HG02970 (cell line): ENCODE measurements around the gene RBMS1.

ENCODE experiments used
- ATAC-seq: cut with Tn5 transposase; IDR thresholded peaks from one replicate; pipeline ENCODE4 v1.9.1; 2021; ENCODE audit warnings: mild to moderate bottlenecking, moderate library complexity, moderate number of reproducible peaks; ENCODE audit not compliant: unreplicated experiment, low FRiP score

The RBMS1 gene

DNA sequence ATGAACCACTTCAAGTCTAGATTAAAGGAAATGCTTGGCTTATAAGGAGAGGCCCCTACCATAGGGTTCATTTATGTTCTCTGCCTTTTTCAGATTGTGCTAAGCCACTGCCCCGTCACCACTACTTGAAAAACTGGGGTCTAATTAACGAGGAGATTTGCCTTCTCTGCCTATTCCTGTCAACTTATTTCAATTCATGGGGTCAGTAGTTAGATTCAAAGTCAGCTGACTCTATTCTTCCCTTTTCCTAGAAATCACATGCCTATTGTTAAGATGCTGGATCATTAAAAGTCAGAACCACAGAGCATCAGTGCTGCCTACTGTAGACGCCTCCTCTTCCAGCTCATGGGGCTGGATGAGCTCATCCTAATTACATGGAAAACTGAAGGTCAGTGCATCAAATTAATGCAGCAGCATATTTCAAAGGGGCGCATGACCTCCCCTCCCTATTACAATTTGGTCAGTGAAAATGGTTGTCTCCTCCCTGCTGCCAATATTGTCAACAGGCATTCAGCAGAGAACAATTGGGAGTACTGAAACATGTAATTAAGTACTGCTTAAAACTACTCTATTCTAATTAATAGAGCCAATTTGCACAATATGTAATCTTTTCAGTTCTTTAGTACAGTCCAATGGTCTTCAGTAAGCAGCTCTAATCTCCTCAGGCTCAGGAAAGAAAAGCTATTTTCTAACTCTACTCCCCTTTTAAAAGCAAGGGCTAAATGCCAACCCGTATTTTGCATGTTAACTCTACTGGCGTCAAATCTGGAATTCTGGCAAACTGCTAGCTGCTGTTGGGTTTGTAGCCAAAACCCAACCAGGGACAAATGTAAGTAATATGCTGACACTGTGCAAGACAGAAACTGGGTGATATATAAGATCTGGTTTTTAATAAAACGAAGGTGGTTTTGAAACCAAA, 176.2 kb downstream of the RBMS1 start:
- ATAC-seq, result no peak

DNA sequence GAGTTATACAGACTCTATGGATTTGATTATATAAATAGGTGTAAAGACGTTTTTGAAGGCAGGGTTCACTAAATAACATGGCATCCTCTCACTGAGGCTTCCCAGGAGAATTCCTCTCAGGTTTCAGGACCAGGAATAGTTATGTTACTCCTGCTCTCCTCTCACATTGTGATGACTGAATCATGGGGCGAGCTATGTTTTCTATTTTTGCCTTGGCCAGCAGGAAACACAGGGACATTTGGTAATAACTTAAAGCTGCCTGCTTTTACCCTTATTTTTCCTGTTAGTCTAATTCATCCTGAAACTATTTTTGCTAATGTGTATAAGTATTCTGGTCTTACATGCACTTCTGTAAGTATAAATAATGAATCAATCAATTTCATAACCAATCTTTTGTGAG, 178.3 kb downstream of the RBMS1 start:
- no peak for ATAC-seq

DNA sequence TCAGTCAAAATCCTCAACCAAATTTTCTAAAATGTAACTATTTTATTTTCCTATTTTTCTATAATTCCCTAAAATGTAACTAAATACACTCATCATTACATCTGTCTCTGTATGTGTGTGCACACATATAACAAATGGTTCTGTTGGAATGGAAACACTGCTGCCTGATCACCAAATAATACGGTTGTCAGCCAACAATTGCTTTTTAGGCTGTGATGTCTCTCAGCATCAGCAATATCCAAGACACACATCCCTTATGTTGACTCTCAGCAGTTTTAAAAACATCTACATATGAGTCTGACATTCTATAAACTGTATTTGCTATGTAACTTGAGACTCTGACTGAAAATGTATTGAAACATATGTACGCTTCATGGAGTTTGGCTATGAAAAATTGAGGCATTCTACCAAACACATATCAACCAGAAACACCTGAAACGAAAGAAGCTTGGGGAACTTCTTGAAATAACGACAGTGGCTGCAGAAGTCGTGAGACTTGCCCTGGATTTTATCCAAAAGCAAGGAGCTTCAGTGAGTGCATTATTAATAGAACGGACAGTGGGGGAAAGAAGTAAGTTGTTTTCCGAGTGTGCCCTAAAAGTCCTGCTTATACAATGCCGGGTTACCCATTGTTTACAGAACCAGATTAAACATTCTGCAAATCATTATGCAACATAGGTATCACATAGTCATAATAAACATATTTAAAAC, 183.3 kb downstream of the RBMS1 start:
- no peak for ATAC-seq

DNA sequence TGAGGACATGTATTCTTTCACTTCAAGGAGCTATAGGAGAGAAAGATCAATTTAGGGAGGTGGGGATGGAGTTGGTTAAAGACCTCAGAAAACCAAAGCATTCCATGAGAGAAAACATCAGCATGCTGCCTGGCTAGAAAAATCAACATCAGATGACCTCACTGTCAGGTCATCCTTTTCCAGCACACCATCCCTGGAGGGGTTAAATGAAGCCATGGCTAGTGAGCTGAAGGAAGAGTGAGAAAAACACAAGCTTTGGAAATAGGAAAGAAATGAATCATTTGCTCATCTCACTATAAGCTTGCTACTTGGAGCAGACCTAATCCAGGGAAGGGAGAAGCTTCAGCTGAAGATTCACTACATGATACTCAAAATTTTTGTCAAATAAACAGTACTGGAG, 184.0 kb downstream of the RBMS1 start:
- ATAC-seq, result no peak

DNA sequence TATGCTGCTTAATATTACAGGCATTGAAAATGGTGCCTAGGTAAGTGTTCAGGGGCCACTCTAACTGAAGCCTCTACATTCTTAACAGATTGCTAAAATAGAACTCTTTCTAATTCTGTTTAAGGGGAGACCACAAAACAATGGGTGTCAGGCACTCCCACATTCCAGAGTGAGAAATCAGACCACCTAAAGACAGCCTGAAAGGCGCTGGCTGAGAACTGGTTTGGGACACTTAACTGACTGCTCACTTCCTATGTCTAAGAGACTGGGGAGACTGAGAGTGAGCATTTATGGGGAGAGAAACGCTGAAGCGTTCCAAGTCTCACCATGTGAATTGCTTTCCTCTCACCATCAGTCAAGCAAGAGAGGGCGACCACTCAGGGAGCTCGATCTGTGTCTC, 184.7 kb downstream of the RBMS1 start:
- ATAC-seq, result no peak

DNA sequence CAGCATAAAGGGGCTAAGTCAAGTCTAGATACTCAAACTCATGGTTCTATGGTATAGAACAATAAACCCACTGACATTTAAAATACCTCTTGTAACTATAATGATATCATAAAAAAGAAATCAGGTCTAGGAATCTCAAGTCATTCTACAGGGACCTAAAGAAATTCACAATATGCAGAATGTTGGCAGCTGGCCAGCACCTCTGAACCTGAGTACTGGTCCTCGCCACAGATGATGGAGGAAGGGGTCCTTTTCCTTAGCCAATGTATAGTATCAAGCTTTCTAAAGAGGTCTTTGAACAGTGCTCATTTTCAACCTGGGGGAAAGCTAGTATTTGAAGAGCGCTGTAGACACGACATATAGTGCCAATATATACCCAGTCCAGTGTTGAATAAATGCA, 185.1 kb downstream of the RBMS1 start:
- no peak for ATAC-seq

DNA sequence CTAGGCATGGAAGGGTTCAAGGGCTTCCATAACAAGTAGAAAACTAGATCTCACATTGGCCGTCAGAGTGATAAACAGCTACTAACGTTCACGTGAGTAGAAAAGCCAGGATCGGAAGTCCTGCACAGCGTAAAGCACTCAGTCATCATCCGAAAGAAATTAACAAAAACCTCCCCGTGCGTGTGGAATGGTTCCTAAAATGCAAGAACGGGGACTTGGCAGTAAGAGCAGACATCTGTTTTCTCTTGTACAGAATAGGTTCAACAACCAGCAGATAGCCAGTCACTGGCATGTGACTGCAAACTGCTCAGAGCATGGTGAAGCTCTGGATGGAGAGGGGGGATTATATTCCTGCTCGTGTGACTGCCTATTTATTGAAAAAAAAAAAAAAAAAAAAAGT, 186.6 kb downstream of the RBMS1 start:
- no peak for ATAC-seq

DNA sequence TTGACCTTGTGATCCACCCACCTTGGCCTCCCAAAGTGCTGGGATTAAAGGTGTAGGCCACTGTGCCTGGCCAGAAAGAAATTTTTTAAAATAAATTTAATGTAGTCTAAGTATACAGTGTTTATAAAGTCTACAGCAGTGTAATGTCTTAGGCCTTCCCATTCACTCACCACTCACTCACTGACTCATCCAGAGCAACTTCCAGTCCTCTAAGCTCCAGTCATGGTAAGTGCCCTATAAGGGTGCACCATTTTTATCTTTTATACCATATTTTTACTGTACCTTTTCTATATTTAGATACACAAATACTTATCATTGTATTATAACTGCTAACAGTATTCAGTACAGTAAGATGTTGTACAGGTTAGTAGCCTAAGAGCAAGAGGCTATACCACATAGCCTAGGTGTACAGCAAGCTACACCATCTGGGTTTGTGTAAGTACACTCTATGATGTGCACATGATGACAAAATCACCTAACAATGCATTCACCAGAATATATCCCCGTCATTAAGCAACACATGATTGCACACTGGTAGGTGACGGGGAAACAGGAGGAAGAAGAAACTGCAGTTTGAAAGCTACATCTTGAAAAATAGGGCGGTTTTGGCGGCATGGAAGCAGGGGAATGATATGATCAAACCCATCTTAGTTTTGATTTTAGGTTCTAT, 188.4 kb downstream of the RBMS1 start:
- no peak for ATAC-seq

DNA sequence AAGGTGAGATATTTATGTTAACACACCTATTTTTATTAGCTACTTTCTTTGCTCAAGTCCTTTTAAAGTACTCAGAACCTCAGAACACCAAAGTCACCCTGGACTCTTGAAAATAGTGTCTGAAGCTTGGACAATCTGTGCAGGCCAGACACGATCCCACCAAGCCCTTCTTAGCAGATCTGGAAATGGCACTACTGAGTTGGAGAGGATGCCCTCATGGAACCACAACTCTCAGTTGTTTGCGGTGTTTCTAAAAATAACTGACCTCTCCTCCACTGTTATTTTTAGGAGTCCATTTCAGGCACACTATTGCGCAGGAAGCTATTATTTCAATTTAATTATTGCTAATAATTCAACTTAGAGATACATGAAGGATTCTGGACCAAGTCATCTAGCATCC, 190.1 kb downstream of the RBMS1 start:
- no peak for ATAC-seq

DNA sequence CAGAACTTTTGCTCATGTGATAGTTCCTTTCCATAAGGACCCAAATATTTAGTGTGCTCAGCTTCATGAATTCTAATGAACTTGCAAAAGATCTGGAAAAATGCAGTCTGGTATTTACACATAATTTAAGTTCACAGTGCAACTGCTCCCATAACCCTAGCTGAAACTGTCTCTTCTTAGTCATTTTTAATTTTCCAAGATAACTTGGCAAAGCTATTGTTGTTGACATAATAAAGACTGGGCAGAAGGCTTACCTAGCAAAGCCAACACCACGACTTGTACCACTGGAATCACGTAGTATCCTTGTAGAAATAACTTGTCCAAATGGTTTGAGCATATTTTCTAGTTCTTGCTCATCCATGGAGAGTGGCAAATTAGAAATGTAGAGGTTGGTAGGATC, 190.5 kb downstream of the RBMS1 start:
- ATAC-seq, result no peak

DNA sequence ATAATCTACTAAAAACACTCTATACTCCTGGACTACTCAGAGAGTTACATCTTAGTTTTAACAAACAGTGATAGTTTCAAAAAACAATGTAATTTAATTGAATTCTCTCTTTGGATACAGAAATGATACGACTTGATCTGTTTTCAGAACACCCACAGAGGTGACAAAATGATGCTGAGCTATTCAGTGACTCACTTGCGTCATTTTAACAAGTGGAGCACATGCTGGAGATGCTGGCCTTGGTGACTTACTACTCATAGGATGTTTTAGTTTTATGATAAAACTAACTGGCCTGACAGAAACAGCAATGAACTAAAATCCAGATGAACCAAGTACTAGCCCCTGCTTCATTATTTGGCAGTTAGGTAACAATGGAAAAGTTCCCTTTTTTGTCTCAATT, 192.2 kb downstream of the RBMS1 start:
- ATAC-seq, result no peak

DNA sequence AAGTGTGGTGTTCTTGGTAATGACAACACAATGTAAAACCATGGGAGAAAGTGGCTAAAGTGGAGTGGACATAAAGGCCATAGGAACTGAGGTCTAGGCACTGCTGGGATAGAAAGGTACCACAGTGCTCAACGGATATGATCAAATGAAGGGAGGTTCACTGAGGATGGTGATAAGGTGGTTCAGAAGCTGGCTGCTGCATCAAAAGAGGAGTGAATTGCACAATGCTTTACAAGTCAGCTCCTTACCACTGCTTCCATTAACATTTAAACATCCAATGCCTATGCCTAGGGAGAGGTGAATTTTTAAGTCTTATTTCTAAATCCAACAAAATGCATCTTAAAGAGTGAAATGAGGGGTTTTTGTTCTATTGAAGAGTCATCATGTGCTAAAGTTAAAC, 193.4 kb downstream of the RBMS1 start:
- ATAC-seq, result no peak

DNA sequence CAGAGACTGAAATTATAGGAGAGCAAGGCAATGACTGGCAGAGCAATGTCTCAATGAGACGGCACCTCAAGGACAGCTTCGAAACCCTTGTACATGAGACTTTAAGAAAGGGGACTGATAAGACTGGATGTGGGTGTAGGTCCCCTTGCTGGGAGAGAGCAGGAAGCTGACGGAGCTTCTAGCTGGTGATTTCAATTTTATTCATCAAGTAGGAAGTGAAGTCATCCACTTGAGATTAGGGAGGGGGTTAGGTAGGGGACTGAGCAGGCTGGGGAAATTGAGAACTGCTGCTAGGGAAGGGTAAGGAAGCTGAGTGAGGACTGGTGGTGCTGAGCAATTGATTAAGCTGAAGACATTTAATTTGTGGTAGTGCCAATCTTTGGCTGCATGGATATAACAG, 194.1 kb downstream of the RBMS1 start:
- no peak for ATAC-seq

DNA sequence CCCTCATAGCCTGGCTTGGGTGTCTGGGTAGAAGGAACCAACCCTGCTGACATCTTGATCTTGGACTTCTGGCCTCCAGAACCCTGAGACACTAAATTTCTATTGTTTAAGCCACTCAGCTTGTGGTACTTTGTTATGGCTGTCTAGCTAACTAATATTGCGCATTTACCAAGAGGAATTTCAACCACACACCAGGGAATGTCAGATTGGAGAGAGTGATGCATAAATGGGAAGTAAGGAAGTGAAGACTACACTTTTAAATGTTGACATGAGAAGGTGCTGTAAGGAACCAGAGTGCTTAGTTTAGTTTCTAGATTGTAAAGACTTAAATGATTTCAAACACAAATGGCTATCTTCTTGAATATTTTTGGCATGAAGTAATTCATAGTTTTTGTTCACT, 194.6 kb downstream of the RBMS1 start:
- ATAC-seq, result no peak

DNA sequence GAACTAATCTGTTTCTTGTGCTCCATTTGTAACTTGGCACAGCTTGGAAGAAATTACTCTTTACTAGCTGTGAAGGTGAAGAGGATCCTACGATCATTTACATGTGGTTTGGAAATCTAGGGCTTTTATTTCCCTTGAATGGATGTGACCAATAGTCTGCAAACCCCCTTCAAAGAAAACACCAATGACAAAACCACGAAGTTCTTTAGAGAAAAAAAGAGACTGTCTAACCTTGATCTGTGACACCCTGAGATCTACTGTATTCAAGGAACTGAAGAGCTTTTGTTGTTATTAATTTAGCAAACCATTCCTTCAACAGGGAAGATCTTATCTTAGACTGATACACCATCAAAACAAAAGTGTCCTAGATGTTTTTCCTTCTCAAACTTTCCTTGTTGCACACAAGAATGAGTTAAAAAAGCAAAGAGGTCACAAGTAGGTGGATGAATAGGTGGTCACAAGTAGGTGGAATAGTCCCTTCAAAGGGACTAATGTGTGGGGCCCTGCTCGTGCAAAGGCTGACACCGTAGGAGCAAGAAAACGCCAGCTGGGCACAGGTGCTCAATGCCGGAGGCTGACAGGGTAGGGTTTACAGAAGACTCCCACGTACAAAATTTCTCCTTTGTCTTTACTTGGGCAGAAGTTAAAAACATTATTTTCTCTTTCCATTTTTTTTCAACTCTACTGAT, 197.9 kb downstream of the RBMS1 start:
- ATAC-seq, result no peak

DNA sequence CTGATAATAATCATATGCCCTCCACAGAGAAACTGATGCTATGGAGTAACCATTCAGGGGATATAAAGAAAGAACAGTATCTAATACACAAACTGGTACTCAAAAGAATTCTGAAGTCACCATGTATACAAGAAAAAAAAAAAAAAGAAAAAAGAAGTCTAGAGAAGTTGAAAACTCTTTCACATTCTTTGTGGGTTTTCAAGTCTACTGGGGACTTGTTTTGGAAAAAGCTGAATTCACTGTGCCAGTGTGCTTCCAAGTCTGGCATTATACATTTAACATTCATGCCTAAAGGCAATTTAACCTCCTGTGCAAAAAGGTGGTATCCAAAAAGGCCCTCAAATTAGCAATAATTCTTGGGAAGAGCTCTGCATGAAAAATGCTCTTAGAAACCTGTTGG, 198.7 kb downstream of the RBMS1 start:
- ATAC-seq, result no peak

DNA sequence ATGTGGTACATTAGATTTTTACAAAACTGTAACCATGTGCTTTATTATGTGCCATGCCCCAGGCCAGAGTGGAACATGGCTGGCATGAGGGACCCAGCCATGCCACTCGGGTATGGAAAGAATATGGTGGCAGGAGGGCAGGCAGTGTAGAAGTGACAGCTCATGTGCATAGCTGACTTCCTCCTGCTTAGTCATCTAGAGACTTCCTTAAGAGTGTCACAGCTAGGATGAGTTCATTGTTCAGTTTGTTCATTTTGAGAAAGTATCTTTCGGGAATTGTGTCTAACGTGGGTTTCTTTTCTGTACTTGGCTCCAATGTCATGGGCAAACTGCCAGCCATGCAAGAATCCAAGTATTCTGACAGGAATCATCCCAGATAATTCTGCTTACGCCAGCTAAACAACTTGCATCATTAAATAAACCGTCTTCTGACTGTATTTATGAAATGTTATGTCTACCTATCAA, 199.2 kb downstream of the RBMS1 start:
- no peak for ATAC-seq

DNA sequence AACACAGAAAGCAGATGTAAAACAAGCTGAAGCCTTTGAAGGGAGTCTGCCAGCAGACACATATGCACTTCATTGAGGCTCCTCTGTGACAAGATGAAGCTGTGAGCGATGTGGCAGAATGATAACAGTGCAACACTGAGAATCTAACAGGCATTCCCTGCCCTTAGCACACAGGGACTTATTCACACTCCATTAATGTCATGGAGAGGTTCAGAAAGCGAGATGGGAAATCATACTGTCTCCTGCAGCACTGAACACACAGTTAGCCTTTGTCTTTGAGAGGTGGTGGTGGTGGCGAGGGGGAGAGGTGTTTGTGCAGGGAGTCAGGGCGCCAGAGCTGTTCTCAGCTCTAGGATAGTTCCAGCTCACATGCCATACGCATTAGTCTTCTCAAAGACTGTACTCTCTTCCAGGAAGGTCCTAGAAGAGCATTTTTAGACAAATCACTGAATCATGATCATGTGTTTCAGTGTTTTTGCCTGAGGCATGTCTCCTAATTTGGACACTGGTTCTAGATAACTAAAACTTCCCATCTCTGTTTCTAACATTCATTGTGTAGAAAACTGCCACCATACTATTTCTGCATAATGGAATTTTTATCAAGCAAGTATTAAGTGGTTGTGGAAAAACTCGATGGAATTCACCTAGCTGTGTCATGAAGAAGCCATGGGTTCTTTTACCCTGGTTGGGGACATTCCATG, 200.1 kb downstream of the RBMS1 start:
- ATAC-seq, result no peak

DNA sequence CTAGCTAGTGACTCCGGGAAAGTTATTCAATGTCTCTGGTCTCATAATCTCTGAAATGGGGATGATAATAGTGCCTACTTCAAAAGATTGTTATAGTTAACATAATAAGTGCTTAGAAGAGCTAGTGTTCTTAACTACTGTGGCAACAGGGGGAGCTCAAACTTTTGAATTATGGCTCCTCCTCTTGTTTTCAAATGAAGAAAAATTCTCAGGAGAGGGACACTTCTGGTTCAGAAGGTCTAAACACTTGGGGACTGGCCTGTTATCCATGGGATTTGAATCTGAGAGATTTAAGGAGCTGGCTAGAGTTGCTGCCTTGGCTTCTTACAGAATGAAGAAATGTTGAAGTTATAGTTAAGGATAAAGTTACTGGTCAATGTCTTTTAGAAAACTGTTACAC, 201.4 kb downstream of the RBMS1 start:
- ATAC-seq, result no peak

DNA sequence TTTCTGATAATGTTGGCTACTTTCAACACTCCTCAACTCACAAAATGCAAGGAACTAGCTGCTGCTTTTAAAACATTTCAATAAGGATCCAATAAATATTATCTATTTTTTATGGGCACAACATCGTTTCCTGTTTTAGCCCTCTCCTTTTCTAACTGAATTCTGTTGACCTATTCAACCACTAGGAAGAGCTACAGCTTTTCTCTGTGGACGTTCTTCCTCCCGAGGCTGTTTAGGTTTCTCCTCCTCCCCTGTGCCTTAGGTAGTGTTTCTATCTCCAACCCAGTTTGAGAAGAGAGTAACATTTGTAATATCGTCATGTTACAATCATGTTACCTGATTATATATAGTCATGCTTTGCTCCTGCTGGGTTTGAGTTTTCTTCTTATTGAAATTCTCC, 202.2 kb downstream of the RBMS1 start:
- ATAC-seq, result no peak
